HUDEP-2 (cell line): ENCODE measurements around the gene MYF6.
A peak's percentile ranks its signal among the peaks of the same experiment; 100 is the strongest.

Source experiments
- DNase-seq, 76 experiments: peaks; one replicate each; lab custom pipeline; 2025; ENCODE audit not compliant: unreplicated experiment in 76 of 76; lab: John Stamatoyannopoulos, UW

MYF6 gene

DNA sequence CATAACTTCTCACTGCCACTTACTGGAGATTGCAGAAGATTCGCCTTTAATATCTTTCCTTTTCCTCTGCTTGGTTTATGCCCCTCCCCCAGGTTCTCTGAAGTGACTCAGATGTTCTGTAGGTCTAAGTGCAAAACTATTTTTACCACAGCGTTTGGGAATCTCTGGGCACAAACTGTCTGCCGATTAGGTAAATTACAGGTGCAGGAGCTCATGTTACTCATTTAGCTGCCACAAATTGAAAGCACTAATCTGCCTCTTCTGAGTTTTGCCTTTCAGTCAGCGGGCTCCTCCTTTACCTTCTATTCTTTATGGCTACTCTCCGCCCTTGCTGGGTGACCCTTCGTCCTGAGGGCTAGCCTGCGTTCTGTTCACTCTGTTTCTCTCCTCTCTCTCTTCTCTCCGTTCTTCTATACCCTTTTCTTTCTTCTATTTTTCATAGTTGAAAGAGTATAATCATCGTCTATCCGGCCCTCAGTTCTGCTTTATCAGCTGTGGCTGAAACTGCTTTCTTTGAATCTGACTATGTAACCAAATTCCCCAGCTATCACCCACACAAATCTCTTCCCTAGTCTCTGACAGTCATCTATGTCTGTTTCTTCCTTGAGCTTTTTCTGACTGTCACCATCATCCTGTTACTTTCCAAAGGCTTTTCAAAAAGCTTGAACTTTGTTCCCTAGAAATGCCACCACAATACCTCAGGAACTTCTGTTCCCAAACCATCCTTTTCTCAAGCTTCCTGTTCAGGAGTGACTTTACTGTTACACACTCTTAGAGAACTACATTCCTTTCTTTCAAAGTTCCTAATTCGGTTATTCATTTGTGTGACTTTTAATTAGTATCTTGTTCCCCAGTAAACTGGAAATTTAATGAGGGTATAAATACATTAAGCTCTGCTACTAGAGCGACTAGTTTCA is 4.3 kb upstream of the MYF6 start:
- no peak for DNase-seq

DNA sequence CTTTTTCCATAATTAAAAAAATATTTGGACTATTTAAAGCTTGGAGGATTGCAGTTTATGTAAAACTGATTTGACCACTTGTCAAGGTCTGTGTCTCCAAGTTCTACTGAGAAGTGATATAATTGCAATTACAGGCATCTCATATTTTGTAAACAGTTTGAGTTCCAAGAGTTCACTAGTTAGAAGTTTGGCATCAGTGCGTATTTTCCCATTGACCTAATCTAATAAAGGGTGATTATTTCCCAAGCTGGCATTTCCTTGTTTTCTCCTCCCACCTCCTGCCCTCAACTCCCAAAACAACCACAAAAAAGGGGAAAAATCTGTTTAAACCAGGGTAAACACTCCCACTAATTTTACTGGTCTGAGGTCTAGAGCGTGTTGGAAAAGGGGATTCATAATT is 3.0 kb upstream of the MYF6 start:
- no peak for DNase-seq

DNA sequence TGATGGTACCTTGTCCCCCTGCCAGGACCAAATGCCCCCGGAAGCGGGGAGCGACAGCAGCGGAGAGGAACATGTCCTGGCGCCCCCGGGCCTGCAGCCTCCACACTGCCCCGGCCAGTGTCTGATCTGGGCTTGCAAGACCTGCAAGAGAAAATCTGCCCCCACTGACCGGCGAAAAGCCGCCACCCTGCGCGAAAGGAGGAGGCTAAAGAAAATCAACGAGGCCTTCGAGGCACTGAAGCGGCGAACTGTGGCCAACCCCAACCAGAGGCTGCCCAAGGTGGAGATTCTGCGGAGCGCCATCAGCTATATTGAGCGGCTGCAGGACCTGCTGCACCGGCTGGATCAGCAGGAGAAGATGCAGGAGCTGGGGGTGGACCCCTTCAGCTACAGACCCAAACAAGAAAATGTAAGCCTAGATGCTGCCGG is 410 bp downstream of the MYF6 start:
- DNase-seq, result no peak

DNA sequence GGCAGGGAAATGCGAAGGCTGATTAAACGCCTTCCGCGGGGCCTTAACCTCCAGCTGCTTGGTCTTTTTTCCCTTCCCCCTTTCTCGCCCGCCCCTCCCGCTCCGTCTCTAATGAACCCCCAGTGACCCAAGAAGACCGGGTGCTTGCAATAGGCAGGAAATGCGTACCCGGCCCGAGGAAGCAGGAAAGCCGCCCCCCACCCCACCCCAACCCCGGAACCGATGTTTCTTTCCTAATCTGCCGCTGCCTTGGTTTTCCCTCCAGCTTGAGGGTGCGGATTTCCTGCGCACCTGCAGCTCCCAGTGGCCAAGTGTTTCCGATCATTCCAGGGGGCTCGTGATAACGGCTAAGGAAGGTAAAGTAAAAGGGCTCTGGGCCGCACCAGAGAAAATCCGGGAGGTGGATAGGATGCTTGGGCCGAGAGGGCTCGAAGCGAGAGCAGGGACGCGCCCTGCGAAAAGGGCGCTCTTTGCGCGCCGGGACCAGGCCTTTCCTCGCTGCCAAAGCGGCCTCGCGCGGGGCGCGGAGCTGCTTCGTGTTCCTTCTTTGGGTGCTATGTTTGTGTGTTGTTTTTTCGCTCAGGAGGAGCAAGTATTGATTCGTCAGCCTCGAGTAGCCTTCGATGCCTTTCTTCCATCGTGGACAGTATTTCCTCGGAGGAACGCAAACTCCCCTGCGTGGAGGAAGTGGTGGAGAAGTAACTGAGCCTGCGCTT is 983 bp downstream of the MYF6 start:
- no peak for DNase-seq

DNA sequence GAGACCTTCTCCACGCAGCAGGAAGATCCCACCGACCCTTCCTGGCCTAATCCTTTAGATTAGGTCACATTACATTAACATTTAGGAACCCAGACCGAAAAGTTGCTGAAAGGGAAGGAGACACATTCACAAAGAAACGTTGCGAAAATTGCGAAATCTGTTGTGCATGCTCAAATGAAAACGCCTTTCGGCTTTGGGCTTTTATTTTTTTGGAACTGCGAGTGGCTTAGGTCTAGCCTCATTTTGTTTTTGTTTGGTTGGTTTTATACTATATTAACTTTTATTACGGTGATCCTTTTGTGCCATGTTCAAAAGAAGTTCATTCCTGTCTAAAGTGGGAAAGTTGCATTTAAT is 1.5 kb downstream of the MYF6 start:
- DNase-seq, result no peak

DNA sequence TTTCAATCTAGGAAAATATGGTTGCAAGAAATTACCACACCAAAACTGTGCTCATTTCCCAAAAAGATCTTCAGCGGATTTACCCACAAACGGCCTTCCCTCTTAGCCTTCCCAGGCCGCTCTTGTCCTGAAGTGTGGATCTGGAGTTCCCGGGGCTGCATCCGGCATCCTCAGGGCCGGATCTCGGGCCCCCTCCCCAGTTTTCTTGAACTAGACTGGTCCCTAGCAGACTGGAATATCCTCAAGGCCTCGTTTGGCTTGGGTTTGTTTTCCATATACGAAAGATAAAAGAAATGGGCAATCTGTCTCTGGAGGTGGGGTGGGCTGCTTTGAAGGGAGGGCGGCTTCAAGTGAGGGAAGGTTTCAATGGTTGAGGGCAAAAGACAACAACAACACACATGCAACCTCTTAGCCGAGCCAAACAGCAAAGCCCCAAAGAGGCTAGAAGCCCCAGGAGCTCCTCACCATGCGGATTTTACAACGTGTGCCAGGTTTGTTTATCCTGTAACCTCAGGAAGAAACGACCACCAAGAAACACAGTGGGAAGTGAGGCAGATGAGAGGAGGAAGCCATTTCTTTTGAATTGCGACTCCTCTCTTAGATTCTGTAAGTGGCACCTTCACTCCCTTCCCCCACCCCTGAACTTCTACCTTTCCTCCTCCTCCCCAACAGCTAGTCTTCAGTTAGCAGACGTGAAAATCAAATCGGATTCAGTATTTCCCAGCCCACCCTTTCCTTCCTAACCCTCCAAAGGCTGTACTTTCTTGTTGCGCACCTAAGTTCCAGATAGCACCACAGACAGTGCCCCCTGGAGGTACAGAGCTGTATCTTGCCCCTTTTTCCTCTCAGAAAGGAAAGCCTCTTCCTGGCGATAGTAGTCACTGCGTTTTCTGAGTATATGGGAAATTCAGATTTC is 2.6 kb downstream of the MYF6 start:
- DNase-seq, result peak in 13 of 76 experiments; percentile 1 to 33 (median 11)

DNA sequence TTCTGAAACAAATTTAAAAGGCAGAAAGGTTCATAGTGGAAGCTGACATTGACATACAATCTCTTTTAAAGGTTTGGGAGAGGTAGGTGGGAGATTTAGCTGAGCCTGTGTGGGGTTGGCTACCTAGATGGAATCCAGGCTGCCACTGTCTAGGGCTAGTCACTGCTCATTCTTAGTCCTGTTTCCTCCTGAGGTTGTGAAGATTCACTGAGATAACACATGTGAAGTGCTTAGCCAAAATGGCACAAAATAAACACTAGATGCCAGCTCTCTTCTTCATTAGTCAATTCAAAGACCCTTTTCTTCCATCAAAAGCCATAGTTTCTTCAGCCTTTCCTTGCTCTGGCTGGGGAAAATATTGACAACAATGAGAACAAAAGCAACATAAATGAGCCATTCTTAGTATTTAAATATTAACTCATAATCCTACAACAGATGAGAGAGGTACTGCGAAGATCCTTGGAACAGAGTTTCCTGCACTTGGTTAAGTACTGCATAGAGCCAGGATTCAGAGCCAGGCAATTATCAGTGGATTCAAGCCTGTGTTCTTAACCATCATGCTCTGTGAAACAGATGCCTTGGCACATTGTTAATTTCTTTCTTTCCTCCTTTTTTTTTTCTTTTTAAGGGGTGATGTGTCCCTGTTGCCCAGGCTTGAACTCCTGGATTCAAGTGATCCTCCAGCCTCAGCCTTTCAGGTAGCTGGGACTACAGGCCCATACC is 3.5 kb downstream of the MYF6 start:
- no peak for DNase-seq

DNA sequence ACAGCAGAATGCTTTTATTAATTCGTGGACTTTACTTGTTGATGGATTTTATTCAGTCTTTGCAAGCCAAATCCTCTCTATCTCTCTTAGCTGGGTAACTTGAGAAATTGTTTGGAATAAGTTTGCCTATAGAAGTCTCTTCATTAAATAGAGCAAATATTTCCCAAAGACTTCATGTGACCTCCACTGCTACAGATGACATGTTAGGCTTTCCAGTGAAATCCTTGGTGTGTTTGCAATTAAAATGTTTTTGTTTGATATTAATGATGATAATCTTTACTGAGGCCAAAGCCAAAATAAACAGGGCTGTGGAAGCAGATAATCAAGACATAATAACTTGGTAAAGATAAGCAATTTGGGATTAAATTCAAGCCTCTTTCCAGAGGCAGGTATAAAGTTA is 4.4 kb downstream of the MYF6 start:
- no peak for DNase-seq

DNA sequence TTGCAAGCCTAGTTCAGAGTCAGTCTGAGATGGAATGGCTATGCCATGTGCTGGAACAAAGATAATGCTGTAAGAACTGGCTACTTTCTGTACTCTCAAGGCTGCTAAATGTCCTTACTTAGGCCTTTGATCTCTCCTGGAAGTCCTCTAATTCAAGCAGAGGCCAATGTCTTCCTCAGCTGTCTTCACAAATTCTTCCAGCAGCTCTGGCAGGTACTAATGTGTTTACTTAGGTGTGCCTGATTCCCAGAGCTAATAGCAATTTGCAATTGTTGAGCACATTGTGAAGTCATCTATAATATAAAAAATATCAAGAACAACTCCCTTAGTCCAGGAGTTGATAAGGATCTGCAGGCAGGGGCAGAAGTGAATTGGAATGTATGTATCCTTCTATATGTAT is 5.4 kb downstream of the MYF6 start:
- DNase-seq, result no peak

DNA sequence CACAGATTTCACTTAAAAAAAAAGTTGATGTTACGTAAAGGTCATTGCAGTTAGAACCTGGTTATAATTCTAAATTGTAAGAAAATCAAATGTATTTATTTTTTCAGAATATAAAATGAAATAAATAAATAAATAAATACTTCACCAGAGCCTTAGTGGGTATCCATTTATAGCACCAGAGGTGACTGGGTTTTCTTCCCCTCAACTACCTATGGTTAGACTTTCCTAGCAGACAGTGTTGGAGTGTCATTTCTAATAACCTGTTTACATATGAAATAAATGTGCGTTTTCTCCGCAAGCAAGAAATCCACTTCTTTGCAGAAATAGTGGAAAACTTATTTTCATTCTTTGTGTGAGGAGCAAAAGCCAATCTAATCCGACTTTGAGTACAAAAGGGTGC is 6.0 kb downstream of the MYF6 start:
- no peak for DNase-seq

DNA sequence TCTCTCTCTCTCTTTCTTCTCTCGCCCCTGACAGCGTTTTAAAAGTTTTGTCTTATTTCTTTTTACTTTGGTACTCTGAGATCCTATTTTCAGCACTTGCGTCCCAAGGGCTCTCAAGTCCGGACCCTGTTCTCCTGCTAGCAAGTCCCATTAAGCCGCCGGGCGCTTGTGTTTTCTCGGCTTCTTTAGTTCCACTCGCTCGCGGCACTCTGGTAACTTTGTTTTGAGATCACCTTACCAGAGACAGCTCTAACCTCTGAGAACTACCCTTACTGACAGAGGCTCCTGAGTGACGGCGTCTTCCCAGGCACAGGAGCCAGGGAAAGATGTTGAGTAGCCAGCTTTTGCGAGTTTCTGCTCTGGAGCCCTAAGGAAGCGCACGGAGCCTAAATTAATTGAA is 6.6 kb downstream of the MYF6 start:
- no peak for DNase-seq

DNA sequence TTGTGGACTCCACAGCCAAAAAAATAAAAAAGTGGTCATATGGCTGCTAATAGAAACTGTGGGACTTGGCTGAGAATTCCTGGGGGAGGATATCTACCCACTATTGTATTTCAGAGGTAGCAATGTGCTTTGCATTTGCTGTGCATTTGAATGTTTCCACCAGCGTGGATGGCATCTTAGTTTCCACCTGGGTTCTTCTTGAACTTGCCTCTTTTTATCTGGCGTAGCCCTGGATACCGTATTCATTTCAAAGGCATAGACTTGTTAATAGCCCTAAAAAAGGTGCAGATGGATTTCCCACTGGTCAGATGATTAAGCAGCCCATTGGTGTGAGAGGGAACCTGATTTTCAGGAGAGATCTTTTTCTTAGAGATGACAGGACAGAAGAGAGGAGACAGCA is 7.4 kb downstream of the MYF6 start:
- DNase-seq, result no peak

DNA sequence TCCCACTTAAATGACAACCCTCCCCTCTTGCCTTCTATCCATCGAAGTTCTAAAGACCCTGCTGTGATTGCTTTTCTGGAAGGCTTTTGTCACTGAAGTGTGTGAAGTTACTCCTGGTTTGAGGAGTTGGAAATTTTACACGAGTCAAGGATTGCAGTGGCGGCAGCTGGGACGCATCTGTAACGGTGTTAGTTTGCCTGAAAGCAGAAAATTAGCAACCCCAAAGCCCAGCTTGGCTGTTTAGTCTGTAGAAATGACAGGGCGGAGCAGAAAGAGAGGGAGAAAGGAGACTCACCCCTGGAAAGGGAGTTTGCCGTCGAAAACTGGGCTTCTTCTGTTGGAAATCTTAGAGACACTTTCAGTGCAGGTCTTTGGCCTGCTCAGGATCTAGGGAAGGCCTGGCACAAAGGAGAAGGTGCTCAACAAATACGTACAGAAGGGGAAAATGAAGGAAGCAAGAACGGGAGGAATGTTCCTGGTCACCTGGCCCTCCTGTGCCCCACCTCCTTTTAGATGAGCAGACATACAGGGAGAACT is 8.3 kb downstream of the MYF6 start:
- no peak for DNase-seq

DNA sequence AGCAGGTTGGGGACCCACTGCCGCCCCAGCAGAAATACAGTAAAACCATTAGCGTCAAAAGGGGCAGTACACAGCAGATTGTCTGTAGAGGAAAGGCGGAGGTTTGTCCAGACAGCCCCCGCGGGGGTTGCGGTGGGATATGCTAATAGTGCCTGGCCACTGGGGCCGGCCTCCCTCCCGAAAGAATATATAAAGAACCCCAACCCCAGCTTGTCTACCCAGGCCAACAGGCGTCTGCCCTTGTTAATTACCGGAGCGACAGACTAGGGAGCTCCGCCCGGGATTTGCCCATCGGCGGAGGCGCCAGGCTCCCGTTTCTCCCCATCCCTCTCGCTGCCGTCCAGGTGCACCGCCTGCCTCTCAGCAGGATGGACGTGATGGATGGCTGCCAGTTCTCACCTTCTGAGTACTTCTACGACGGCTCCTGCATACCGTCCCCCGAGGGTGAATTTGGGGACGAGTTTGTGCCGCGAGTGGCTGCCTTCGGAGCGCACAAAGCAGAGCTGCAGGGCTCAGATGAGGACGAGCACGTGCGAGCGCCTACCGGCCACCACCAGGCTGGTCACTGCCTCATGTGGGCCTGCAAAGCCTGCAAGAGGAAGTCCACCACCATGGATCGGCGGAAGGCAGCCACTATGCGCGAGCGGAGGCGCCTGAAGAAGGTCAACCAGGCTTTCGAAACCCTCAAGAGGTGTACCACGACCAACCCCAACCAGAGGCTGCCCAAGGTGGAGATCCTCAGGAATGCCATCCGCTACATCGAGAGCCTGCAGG is 9.4 kb downstream of the MYF6 start, which contains the start of gene MYF5:
Gene MYF5 (plus strand): TSS at position 217 of the 774 bp plus-strand sequence. CDS start 152 bp downstream, at position 369.
- DNase-seq, result no peak

DNA sequence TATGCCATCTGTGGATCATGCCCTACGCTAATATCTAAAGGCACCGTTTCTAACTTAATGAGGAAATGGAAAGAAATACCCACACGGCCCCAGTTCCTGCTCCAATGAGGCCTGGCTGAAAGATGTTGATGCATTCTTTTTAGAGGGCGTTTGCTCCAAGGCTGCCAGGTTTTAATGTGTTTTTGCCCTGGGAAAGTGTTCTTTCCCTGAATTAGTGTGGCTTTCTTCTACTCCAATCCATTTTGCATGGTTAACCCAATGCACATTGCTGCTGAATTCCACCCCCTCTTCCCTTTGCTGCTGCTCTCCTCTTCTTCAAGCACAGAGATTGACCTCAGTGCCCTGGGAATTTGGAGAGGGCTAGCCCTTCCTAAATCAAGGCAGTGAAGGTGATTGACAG is 10.4 kb downstream of the MYF6 start:
- DNase-seq, result no peak

DNA sequence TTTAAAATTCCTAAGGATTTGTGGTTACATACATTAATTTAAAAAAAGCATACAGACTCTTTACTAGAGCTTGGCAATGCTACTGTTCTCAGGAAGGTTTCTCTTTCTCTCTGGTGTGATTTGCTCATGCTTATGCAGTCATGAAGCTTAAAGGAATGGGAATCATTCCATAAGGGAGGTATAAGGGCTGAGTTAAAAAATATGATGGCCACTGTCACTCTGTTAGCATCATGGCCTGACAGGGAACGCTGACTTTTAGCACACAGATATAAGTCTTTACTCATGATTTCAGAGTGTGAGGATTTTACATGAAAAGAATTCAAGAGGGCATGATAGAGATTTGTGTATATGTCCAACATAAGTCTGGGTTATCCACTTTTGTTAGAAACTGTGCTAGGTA is 13.1 kb downstream of the MYF6 start:
- no peak for DNase-seq

DNA sequence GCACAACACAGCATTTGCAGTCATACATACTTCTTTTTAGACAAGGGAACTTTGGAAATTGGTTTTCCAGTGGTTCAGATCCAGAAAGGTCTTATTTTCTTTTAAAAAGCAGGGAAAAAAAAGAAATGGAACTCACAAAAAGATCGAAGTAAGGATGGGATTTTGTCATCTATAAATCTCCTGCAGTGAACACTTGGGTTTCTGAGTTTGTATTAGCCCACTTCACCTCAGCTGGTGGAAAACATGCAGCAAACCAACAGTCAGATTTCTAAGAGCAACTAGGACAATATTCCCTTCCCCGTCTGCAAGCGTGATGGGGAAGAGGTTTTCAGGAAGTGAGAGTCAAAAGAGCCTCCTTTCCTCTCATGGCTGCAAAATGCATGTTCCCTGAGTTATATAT is 13.9 kb downstream of the MYF6 start:
- DNase-seq, result no peak

DNA sequence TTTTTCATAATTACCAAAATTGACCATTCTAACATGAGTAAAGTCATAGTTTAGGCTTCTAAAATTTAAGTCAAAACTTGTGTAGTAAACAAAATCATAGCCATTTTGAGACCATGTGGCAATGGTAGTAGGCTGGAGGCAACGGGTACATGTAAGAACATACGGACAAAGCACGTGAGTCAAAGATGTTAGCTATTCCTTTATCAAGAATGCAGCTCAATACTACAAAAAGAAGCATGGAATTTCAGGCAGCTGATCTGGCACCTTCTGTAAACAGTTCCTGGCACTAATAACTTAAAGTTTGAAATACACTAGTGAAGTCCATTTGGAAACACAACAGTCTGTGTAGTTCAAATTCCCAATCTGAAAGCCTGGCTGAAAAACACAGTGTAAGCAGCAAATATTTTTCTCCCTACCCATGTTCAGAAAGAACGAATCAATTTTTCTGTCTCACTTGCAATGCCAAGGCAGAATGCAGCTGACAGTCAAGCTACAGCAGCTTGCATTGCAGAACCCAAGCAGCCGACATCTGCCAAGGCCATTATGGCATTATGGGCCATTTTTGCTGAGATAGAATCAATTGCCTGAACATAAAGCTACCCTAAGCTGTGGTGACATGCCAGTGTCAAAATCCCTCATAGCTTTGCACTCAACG is 38.5 kb downstream of the MYF6 start:
- DNase-seq, result no peak

DNA sequence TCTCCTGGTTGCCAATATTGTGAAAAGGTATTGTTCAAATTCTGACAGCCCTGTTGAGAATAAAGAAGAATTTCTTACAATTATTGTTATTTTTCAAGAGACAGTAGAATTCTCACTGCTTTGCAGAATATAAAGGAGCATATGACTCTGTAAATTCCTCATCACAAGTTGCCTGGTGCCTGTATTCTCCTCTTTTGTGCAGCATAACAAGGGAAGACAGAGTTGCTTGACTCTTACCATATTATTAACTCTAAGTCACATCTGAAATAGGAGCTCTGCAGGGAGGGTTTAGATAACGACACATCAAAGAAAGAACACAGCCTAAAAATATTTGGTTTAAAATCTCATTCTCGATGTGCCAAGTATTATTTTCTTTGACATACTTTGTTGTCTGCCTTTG is 40.4 kb downstream of the MYF6 start:
- DNase-seq, result no peak
